Mammary epithelial cell (primary cell): ENCODE data around the gene GDPD5.

ENCODE experiments used
- CTCF ChIP-seq, 2 donors: IDR thresholded peaks in 1 of 2; conservative IDR thresholded peaks in 1 of 2; 2 replicates each; pipeline ENCODE4 v1.5.1; 2011 to 2012; ENCODE audit warnings: inconsistent platforms in 2 of 2, low read length in 2 of 2, mild to moderate bottlenecking in 2 of 2, control low read depth in 1 of 2, low read depth in 1 of 2; ENCODE audit not compliant: insufficient read depth in 1 of 2; ENCODE audit errors: extremely low read depth in 1 of 2
- EZH2 ChIP-seq: IDR thresholded peaks from 2 replicates; pipeline ENCODE4 v1.6.1; 2012; ENCODE audit warnings: low read length, inconsistent platforms, borderline replicate concordance

- no peak for TF ChIP-seq CTCF (conservative IDR thresholded peaks at IDR 0.05 in 1 of 2, IDR thresholded peaks at IDR 0.05 in 1 of 2; ENCODE audit: extremely low read depth in 1 of 2, insufficient read depth in 1 of 2, low read depth in 1 of 2, low read length in 2 of 2)
- no peak for TF ChIP-seq EZH2
Observed at GRCh38 chr11:75480185-75481175, 45.3 kb downstream of the GDPD5 start.
